IPS DF 19.7 (cell line): ENCODE measurements around the gene UGT2B10.

ENCODE experiments used
- DNase-seq: peaks from one replicate; pipeline ENCODE4 v3.0.0-alpha.2; 2013; ENCODE audit warnings: low read depth, low spot score

The UGT2B10 gene

DNA sequence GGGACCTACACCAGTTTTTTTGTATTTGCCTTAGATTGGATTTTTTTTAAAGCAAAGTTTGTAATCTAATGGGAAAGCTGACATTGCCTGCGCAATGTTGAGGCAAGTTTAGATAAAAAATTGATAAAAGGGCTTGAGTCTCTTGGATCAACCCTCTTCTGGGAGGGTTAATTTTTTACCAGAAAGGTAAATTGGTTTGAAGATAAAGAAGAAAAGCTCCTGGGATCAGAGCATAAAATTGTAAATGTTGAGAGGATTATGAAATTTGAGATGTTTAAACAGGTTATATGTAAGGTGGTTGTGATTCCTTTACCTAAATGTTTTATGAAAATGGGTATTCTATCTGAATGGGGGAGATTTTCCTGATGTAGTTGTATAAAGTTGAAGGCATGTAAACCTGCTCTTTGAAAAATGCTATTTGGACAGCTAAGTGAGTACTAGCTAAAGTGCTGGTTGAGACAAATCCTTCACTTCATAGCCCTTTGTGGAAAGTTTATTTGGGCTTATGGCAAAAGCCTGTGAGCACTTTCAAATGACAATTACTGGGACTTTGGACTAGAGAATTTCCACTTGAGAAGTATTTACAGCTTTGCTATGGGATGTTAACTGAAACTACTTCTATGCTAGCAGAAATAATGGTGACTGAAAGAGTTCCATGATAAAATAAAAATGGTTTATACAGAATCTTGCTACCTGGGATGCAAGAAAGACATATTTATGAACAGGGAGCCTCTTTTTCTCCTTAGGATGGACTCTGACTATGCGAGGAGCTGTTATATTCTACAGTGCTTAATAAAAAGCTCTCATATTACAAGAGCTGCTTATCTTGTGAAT lies 56.2 kb downstream of the UGT2B10 start:
- DNase-seq, result no peak

GRCh38 chr4:68872643-68873502 lies 57.1 kb downstream of the UGT2B10 start:
- no peak for DNase-seq

- DNase-seq, result no peak
Observed at GRCh38 chr4:68874507-68874906, 58.7 kb downstream of the UGT2B10 start.

DNA sequence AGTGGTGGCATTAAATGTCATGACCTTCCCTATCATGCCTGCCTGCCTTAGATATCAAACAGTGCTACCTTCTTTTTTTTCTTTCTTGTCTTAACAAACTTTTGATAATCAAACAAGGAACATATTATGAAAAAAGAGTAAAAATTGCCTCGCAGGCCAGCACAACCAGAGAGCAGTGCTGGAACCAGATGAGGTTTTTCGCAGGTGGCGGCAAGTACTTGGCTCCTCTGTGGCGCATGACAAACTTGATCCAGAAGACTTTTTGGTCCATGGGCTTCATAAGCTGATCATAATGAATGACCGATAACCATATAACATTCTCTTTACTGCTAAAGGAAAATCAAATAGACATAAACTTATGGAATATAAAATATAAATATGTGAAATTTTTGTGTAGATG lies 61.8 kb downstream of the UGT2B10 start:
- DNase-seq, result no peak

GRCh38 chr4:68878048-68878447 lies 62.3 kb downstream of the UGT2B10 start:
- DNase-seq, result no peak
